Stomach (tissue), 9 donors: Measurements from ENCODE around the gene NKAIN2. TPM values are rescaled to one million over a fixed set of nuclear protein-coding genes. Genes with fewer than 3 reads are reported as not detected.

Source experiments
- DNase-seq, 2 donors: peaks; one replicate each; pipeline versions ENCODE4 v3.0.0 to v3.0.0-alpha.2; 2013 to 2019
- H3K27ac ChIP-seq, 5 donors: fragments of 200-600 bp in 4 of 5; sonication (generic) in 4 of 5; one replicate each; pipeline ENCODE4 v1.5.1; 2013 to 2019; ENCODE audit warnings: mild to moderate bottlenecking in 1 of 5, moderate library complexity in 1 of 5
- H3K27me3 ChIP-seq, 3 donors: fragments of 200-600 bp; sonication (generic); one replicate each; pipeline ENCODE4 v1.5.1; 2017 to 2019; ENCODE audit warnings: mixed run types in 1 of 3
- H3K36me3 ChIP-seq, 4 donors: fragments of 200-600 bp; sonication (generic); 1 replicate in 3 of 4; 2 replicates in 1 of 4; pipeline ENCODE4 v1.5.1; 2016 to 2019
- H3K4me1 ChIP-seq, 4 donors: fragments of 200-600 bp; sonication (generic); one replicate each; pipeline ENCODE4 v1.5.1; 2016 to 2019
- H3K4me3 ChIP-seq, 4 donors: fragments of 200-600 bp; sonication (generic) in 3 of 4; one replicate each; pipeline ENCODE4 v1.5.1; 2016 to 2019; ENCODE audit warnings: mild to moderate bottlenecking in 1 of 4
- H3K9me3 ChIP-seq, 4 donors: fragments of 200-600 bp; sonication (generic); one replicate each; pipeline ENCODE4 v1.5.1; 2016 to 2019
- CTCF ChIP-seq, 7 experiments: fragments of 450-650 bp in 4 of 7; fragments of 200-600 bp in 3 of 7; sonication (generic) in 3 of 7; IDR thresholded peaks; one replicate each; pipeline ENCODE4 v1.5.1; 2016 to 2019; ENCODE audit warnings: antibody characterized with exemption in 7 of 7, control low read depth in 2 of 7, mild to moderate bottlenecking in 1 of 7
- EP300 ChIP-seq: sonication (generic); formaldehyde crosslinking; IDR thresholded peaks from one replicate; pipeline ENCODE4 v1.6.1; 2017; ENCODE audit warnings: antibody characterized with exemption
- POLR2A ChIP-seq, 4 donors: fragments of 450-650 bp; IDR thresholded peaks; one replicate each; pipeline ENCODE4 v1.6.1; 2016; ENCODE audit warnings: antibody characterized with exemption in 4 of 4, control low read depth in 2 of 4, mild to moderate bottlenecking in 1 of 4, moderate library complexity in 1 of 4
- POLR2AphosphoS5 ChIP-seq, 3 donors: sonication (generic); formaldehyde crosslinking; IDR thresholded peaks; one replicate each; pipeline ENCODE4 v1.6.1; 2016; ENCODE audit warnings: antibody characterized with exemption in 3 of 3
- WGBS, 5 donors: extraction: QIAGEN DNeasy Blood & Tissue Kit in 3 of 5; methylation state at CpG; one replicate each; pipeline versions ENCODE4 v1.1.5 to v1.1.7; 2013 to 2018; 5-methylcytosine and 5-hydroxymethylcytosine counted together
- intact Hi-C: fragments of 100-400 bp; cut with DNase I; formaldehyde crosslinking; loops from one replicate; pipeline ENCODE4 v1.15.1; 2023; ENCODE audit warnings: low total_unique reads
- polyA plus RNA-seq, 3 donors: library from polyadenylated mRNA; stranded (reverse); fragments of 200-250 nt; gene quantifications; one replicate each; pipeline ENCODE4 v1.2.3, GENCODE V29; 2013
- total RNA-seq, 5 donors: library from RNA; depleted of rRNA; stranded (reverse); fragments of >200 nt; gene quantifications; one replicate each; pipeline versions ENCODE4 v1.1.0 to v1.2.3, GENCODE V29; 2014 to 2016
- donor health status: healthy with polysubstance abuse.
- donor health status: Bipolar disorder and iron deficiency.
- donor health status: healthy.

Gene NKAIN2
- total and polyA plus RNA-seq, 8 donors = 0.13 to 9.6 (median 1.5) TPM; not detected in 5

GRCh38 chr6:124613031-124613430, 809.4 kb downstream of the NKAIN2 start:
- 49 to 72% (median 61%) methylated on average over 2 of the region's 2 CpGs for WGBS, 5 donors
- DNase-seq = no peak
- Histone ChIP-seq H3K4me3 (no peak overlapping the region), H3K4me1 (no peaks in the 10 kb centered on the region), H3K36me3 (no peaks in the 10 kb centered on the region), H3K27me3 (no peaks in the 10 kb centered on the region), H3K27ac (no peak overlapping the region), H3K9me3 (no peaks in the 10 kb centered on the region)
- intact Hi-C loops = no loop called here
- TF ChIP-seq POLR2AphosphoS5 (IDR thresholded peaks at IDR 0.05) (no peak), EP300 (no peak), CTCF (IDR thresholded peaks at IDR 0.05) (no peak), POLR2A (IDR thresholded peaks at IDR 0.05) (no peak)

GRCh38 chr6:124622351-124622750, 818.7 kb downstream of the NKAIN2 start:
- no peaks in the 10 kb centered on the region for H3K36me3 ChIP-seq
- no peak for DNase-seq
- no peak for TF ChIP-seq POLR2AphosphoS5 (IDR thresholded peaks at IDR 0.05)
- no peak for TF ChIP-seq EP300
- TF ChIP-seq POLR2A (IDR thresholded peaks at IDR 0.05) = no peak
- no peak for TF ChIP-seq CTCF (IDR thresholded peaks at IDR 0.05)
- no peaks in the 10 kb centered on the region for H3K4me1 ChIP-seq
- intact Hi-C loops = no loop called here
- H3K27me3 ChIP-seq = no peaks in the 10 kb centered on the region
- WGBS, 5 donors = 81 to 93% (median 89%) methylated on average over 5 of the region's 5 CpGs
- H3K9me3 ChIP-seq = no peaks in the 10 kb centered on the region
- no peak overlapping the region for H3K27ac ChIP-seq
- no peak overlapping the region for H3K4me3 ChIP-seq

- Histone ChIP-seq H3K4me1 (no peaks in the 10 kb centered on the region), H3K9me3 (peaks cover 0 to 13% (median 2%) of the 10 kb centered on the region in 4 donors), H3K27me3 (no peaks in the 10 kb centered on the region), H3K27ac (no peak overlapping the region), H3K4me3 (no peak overlapping the region), H3K36me3 (no peaks in the 10 kb centered on the region)
- TF ChIP-seq POLR2A (IDR thresholded peaks at IDR 0.05) (no peak), EP300 (no peak), CTCF (IDR thresholded peaks at IDR 0.05) (no peak)
- DNase-seq = no peak
- WGBS, 5 donors = 72 to 87% (median 80%) methylated on average over 3 of the region's 3 CpGs
- intact Hi-C loops = no loop called here
Measured at GRCh38 chr6:124633655-124634054, 830.0 kb downstream of the NKAIN2 start.

- Histone ChIP-seq H3K4me3 (no peak overlapping the region), H3K27me3 (no peaks in the 10 kb centered on the region), H3K9me3 (no peaks in the 10 kb centered on the region), H3K4me1 (no peaks in the 10 kb centered on the region), H3K36me3 (no peaks in the 10 kb centered on the region), H3K27ac (no peak overlapping the region)
- no peak for DNase-seq
- intact Hi-C loops = no loop called here
- WGBS, 5 donors = 87 to 92% (median 89%) methylated on average over 4 of the region's 4 CpGs
- TF ChIP-seq POLR2AphosphoS5 (IDR thresholded peaks at IDR 0.05) (no peak), CTCF (IDR thresholded peaks at IDR 0.05) (no peak), POLR2A (IDR thresholded peaks at IDR 0.05) (no peak), EP300 (no peak)
Measured at GRCh38 chr6:124640432-124640831, 836.8 kb downstream of the NKAIN2 start.
